ENCODE data around the gene MPP3. TPM values are rescaled to one million over a fixed set of nuclear protein-coding genes. Genes with fewer than 3 reads are reported as not detected.

Gene MPP3
- total RNA-seq, 2 experiments from 2014 or later: not detected

- no peak for TF ChIP-seq CTCF (conservative IDR thresholded peaks at IDR 0.05; ENCODE audit: low read length)
- no peak for TF ChIP-seq EZH2phosphoT487 (IDR thresholded peaks at IDR 0.05; ENCODE audit: borderline replicate concordance, low read depth, low read length)
- Histone ChIP-seq H3K9me3 (ENCODE audit: low read length) (no peaks in the 10 kb centered on the region), H2AFZ (ENCODE audit: low read length) (peak overlapping the region; percentile 66; the same call in 1 of the 2 replicates), H3K27ac (ENCODE audit: low read depth, low read length, poor library complexity, severe bottlenecking) (no peak overlapping the region), H3K4me2 (ENCODE audit: low read length) (0 out of 2 replicates have a peak overlapping the region, but pooled peaks have one; percentile 2), H3K4me1 (ENCODE audit: insufficient read depth, low read length, poor library complexity, severe bottlenecking) (no peaks in the 10 kb centered on the region), H3K79me2 (ENCODE audit: insufficient read depth, low read depth, low read length) (no peaks in the 10 kb centered on the region), H3K36me3 (ENCODE audit: insufficient read depth, low read length) (no peaks in the 10 kb centered on the region), H3K9me2 (ENCODE audit: insufficient read depth, low read length) (no peaks in the 10 kb centered on the region), H4K20me1 (ENCODE audit: insufficient read depth, low read length) (no peaks in the 10 kb centered on the region), H3K4me3 (ENCODE audit: low read depth, low read length, poor library complexity, severe bottlenecking) (no peak overlapping the region)
- intact Hi-C loops (cut with micrococcal nuclease; ENCODE audit: unreplicated experiment): no loop called here
- CTCF ChIA-PET (ENCODE audit: unreplicated experiment): no interaction called here
- peak; percentile 63 for DNase-seq (ENCODE audit: low spot score)
- no TSS peak for BruUV-seq (replicated peaks)
- POLR2A ChIA-PET: interaction anchor here (0.6 kb wide), 1 partner anchor 26 kb away, joined by 3 read pairs; no protein-coding TSS in a partner anchor
These were observed 41.4 kb downstream of the MPP3 start for GRCh38 chr17:43791589-43791988.

- ChIA-PET CTCF (ENCODE audit: unreplicated experiment) (no interaction called here), POLR2A (no interaction called here)
- intact Hi-C loops (cut with micrococcal nuclease; ENCODE audit: unreplicated experiment): no loop called here
- Histone ChIP-seq H3K4me3 (ENCODE audit: low read depth, low read length, poor library complexity, severe bottlenecking) (no peak overlapping the region), H2AFZ (ENCODE audit: low read length) (no peak overlapping the region), H3K36me3 (ENCODE audit: insufficient read depth, low read length) (no peaks in the 10 kb centered on the region), H3K9me2 (ENCODE audit: insufficient read depth, low read length) (no peaks in the 10 kb centered on the region), H4K20me1 (ENCODE audit: insufficient read depth, low read length) (no peaks in the 10 kb centered on the region), H3K4me2 (ENCODE audit: low read length) (no peak overlapping the region), H3K79me2 (ENCODE audit: insufficient read depth, low read depth, low read length) (no peaks in the 10 kb centered on the region), H3K27ac (ENCODE audit: low read depth, low read length, poor library complexity, severe bottlenecking) (no peak overlapping the region), H3K9me3 (ENCODE audit: low read length) (no peaks in the 10 kb centered on the region), H3K4me1 (ENCODE audit: insufficient read depth, low read length, poor library complexity, severe bottlenecking) (no peaks in the 10 kb centered on the region)
- no peak for DNase-seq (ENCODE audit: low spot score)
- no TSS peak for BruUV-seq (replicated peaks)
- no peak for TF ChIP-seq EZH2phosphoT487 (IDR thresholded peaks at IDR 0.05; ENCODE audit: borderline replicate concordance, low read depth, low read length)
- no peak for TF ChIP-seq CTCF (conservative IDR thresholded peaks at IDR 0.05; ENCODE audit: low read length)
These were observed 42.5 kb downstream of the MPP3 start for GRCh38 chr17:43790311-43790940.

- Histone ChIP-seq H3K36me3 (ENCODE audit: insufficient read depth, low read length) (no peaks in the 10 kb centered on the region), H3K4me3 (ENCODE audit: low read depth, low read length, poor library complexity, severe bottlenecking) (no peak overlapping the region), H3K79me2 (ENCODE audit: insufficient read depth, low read depth, low read length) (no peaks in the 10 kb centered on the region), H3K9me2 (ENCODE audit: insufficient read depth, low read length) (no peaks in the 10 kb centered on the region), H2AFZ (ENCODE audit: low read length) (no peak overlapping the region), H4K20me1 (ENCODE audit: insufficient read depth, low read length) (no peaks in the 10 kb centered on the region), H3K4me1 (ENCODE audit: insufficient read depth, low read length, poor library complexity, severe bottlenecking) (no peaks in the 10 kb centered on the region), H3K4me2 (ENCODE audit: low read length) (no peak overlapping the region), H3K9me3 (ENCODE audit: low read length) (no peaks in the 10 kb centered on the region), H3K27ac (ENCODE audit: low read depth, low read length, poor library complexity, severe bottlenecking) (no peak overlapping the region)
- no peak for DNase-seq (ENCODE audit: low spot score)
- TF ChIP-seq CTCF (conservative IDR thresholded peaks at IDR 0.05; ENCODE audit: low read length) (no peak), EZH2phosphoT487 (IDR thresholded peaks at IDR 0.05; ENCODE audit: borderline replicate concordance, low read depth, low read length) (no peak)
- CTCF ChIA-PET (ENCODE audit: unreplicated experiment): no interaction called here
- BruUV-seq (replicated peaks): no TSS peak
- POLR2A ChIA-PET: no interaction called here
- intact Hi-C loops (cut with micrococcal nuclease; ENCODE audit: unreplicated experiment): no loop called here
These were observed 43.5 kb downstream of the MPP3 start for GRCh38 chr17:43789482-43789881.
